HG02973 (cell line): ENCODE results near the gene STX8.
"Not testable (repeated sequence)": the region's sequence is repeated elsewhere in the genome, so short reads cannot be mapped to it uniquely, and the experiment has no call there.

Experiments
- ATAC-seq: cut with Tn5 transposase; IDR thresholded peaks from one replicate; pipeline ENCODE4 v1.9.1; 2021; ENCODE audit warnings: moderate library complexity; ENCODE audit not compliant: unreplicated experiment

STX8 gene

DNA sequence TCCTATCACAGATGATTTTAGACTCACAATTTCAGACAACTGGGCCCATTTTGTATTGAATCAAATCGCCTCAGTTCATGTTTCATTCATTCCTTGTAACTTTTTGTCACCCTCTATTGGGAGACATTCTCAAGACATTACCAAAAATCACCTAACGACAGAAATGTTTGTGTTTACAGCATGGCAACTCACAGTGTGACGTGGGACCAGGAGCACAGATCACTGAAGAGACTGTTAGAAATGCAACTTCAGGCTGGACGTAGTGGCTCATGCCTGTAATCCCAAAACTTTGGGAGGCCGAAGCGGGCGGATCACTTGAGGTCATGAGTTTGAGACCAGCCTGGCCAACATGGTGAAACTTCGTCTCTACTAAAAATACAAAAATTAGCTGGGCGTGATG lies 304.7 kb downstream of the STX8 start:
- ATAC-seq, result no peak

DNA sequence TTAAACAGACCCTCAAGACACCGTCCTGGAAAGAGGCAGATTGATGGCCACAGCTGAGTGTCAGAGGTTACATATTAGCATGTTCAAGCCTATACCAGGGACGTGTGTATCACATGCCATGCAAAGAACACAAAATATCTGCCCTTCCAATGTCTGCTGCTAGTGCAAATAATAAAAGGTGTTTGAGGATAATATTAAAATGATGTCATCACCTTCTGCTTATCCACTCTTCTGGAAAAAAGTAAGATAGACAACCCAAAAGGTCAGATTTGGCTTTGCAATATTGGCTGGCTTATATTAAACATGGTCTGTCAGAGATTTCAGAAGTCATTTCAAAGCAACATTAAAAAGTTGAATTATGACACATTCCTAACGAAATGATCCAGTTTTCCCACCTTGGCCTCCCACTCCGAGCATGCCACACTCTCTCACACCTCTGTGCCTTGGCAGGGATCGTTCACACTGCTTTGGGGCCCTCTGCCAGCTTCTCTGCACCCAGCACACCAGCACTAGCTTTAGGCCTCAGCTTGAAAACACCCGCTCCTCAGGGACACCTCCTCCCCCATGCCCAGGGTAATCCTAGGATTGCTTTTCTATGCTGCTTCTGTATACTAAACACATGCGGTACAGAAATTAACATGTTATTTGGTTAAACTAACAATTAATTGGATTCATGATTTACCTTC lies 306.1 kb downstream of the STX8 start:
- ATAC-seq, result no peak

DNA sequence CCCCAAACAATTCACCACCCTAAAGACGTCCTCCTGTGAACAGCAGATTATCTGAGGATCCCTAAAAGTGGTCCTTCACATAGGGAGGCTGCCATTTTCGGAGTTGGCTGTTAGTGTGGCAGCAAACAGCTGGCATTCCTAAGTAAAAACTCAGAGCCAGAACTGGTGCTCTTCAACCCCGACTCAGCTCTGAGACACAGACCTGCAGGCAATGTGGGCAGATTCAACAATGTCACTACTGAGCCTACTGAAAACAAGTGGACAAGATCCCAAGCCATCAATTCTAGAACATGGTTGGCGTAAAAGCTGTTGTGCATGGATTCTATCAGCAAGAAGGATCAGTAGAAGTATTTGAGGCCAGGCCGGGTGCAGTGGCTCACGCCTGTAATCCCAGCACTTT lies 307.1 kb downstream of the STX8 start:
- ATAC-seq, result no peak

DNA sequence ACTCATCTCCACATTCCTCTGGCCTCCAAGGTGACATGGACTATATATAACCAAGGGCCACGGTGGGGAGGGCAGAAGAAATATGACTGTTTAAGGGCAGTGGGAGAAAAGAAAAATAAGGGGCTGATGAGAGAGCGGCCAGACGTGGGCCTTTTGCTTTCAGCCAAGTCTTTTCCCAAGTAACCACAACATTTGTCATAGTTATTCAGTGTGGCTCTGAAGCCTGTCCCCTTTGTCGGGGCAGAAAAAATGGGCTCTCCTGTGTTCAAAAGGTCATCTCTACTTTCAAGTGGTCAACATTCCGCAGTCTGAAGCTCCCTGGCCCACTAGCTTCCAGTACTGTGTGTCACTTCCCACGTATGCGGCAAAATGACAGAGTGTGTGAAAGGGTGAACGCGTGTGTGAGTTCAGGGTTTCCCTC lies 308.9 kb downstream of the STX8 start:
- ATAC-seq, result no peak

DNA sequence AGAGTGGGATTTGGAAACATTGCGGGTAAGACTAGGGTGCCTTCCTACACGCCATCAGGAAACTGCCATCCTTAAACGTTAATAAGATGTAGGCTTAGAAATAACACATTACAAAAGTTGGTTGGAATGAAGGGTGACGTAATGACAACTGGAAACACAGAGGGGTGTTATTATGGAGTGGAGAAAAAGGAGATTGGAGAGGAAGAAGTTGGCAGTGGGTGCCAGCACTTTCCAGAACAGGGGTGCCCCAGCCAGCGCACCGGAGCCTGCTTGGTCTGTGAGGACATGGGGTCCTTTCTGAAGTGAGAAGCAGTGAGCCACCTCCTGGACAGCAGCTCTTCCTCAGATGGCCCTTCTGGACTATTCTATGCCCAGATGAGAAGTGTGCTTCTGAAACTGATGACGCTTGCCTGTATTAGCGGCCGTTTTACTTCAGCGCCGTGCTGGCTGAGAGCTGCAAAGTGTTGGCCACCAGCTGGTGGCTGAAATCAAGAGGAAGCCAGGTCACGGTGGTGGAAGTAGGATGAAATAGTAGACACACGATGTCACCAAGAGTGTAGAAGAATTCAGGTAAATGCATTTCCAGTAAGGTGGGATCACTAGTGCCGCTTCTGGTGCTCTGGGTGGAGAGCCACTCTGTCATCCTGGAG lies 309.5 kb downstream of the STX8 start:
- no peak for ATAC-seq

DNA sequence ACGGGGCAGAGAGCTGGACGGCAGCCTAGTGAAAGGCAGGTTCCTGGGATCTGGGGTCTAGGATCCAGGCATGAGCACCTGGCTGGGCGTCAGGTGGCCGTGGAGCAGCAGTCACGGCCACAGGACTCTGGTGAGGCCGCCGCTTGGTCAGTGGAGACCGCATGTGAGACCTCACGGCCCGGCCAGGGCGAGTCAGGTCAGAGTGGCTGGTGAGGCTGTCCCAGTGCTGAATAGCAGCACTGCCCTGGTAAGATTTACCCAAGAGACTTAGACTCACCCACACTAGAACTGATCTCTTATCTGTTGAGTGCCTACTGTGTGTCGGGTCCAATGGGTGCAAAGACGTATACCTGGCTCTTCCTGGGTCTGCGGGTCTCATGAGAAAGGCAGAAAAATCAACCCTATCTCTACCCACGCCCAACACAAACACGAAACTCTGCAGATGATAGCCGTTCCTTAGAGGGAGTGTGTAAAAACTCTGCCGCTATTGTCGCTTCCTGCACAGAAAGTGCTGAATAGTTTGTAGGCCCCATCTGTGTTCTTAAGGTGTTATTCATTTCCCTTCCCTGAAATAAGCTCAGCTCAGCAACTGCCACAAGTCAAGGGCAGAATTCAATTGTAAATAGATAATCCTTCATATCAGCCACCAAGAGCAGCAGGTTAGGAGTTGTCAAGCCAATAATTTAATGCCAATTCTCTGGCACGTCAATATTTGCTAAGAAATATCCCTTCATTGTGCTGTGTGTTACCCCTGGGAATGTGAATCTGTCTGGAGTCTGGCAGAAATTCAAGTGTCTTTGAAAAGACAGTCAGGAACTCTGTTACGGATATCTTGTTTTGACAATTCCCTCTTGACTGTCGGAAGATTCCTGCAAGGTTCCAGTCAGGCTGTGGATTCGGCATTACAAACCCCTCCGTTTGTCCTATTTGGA lies 314.3 kb downstream of the STX8 start:
- no peak for ATAC-seq

DNA sequence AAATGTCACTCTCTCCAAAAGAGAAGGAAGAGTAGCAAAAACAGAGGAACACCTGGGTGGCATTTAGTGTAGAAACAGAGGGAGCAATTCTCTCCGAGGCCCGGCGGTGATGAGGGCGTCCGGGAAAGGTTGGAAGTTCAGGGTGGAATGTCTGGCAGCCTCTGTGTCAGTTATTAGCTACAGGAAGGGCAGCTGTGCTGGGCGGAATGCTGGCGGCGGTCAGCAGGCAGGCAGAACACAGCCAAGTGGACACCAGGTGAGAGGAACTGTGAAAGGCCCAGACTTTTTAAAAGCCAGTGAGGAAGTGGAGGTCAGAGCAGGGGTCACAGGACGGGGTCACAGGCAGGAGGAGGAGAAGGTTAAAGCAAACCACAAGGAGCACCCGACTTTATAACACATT lies 316.2 kb downstream of the STX8 start:
- ATAC-seq, result no peak

DNA sequence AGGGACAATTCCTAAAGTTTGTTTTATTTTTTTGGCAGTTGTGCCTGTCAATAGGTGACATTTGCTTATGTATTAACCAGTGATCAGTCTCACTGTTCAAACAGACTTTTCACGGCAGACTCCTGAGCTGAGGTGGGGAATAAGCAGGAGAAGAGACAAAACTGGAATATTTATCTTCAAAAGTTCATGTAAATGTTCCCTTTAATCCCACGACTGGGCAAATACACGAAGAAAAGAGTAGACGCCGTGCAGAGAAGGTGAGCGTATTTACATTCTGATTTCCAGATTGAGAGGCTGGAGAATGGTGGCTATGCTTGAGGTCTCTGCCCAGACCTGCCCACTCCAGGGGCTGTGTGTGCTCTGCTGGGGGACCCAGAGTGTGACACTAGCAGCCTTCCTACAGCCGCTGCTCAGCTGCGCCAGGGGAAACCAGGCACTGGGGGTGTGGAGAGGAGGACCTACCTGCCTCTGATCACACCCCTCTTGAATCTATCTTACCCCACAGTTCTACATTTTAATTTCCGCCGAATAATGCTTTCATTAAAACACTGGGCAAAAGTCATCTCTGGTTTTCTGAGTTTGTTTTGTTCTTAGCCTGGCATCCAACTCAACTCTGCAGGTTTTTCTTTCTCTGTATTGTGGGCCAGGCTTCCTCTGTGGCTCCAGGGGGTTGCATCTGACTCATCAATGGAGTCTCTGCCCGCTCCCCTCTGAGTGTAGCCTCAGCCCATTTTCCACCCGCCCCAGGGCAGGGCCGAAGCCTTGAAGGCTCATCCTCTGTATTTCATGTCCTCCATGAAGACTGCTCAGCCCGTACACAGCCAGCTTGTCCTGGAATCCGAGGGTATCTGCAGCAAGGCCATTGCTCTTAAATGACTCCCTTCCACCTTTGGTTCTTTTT lies 317.3 kb downstream of the STX8 start:
- ATAC-seq, result no peak

DNA sequence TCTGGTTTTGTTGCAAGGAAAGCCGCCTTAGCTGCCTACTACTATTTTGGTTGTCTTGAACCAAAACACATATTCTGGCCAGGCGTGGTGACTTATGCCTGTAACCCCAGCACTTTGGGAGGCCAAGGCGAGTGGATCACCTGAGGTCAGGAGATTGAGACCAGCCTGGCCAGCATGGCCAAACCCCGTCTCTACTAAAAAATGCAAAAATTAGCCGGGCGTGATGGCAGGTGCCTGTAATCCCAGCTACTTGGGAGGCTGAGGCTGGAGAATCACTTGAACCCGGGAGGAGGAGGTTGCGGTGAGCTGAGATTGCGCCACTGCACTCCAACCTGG lies 318.0 kb downstream of the STX8 start:
- not testable (repeated sequence) for ATAC-seq

DNA sequence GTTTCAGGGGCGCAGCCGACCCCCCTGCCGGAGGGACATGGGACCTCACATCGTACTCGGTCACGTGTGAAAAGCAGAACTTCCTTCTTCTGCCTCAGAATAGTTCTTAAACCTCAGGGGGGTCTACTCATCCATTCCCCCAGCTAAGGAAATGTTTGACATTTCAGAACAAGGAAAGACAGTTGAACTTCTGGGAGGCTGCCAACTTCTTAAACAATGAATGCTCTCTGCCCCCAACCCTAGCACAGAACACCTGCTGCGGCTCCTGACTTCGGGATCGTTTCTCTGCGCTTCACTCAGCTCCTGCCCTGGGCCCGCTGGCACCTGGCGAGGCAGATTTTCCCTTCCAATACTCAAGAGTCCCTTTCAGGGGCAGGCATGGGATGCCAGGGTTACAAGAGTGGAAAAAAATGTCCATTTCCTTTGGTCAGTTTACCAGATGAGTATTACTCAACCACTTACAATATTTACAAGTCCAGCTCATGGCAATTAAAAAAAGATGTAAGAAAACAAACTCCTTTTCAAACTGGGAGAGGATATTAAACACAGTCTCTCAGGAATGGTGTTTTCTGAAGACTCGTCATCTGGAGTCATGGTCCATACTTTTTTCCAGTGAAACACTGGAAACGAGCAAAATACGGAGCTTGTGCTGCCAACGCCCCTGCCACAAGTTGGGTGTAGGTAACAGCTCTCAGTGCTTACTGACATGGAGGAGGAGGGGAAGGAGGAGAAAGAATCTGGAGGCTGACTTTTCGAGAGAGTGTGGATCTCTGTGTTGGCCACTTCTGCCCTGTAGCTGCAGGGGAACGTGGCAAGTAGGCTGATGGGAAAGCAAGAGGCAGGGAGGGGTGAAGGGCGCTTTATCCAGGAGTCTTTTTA lies 318.6 kb downstream of the STX8 start:
- no peak for ATAC-seq

DNA sequence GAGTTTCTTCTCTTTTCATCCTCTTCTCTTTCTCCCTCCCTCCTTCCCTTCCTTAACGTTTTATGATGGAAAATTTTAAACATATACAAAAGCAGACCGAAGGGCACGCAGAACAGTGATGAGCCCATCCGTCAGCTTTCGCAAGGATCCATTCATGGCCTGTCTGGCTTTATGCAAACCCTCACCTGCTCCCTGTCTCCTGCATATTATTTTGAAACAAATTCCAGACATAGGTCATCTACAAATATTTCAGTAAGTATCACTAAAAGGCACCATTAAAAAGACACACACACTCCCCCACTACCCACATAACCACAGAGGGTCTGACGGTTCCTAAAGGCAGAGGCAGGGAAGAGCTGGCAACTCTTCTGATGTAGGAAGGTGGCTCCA lies 319.3 kb downstream of the STX8 start:
- ATAC-seq, result no peak

DNA sequence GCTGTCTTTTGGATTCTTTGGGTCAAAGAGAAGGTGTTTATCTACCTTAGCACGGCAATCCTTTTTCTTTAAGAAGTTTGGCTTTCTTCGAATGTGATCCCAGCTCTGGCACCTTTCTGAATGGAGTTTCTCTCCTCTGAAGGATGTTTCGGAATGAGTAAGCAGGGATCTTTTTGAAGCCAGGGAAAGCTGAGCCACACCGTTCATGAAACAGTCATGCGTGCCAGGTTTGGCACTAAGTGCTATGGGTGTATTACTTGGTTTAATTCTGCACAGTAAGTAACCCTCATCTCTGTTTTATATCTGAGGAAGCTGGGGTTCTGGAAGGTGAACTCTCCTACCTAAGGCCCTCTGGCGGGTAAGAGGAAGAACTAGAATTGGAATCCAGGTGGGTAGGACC lies 319.8 kb downstream of the STX8 start:
- no peak for ATAC-seq

DNA sequence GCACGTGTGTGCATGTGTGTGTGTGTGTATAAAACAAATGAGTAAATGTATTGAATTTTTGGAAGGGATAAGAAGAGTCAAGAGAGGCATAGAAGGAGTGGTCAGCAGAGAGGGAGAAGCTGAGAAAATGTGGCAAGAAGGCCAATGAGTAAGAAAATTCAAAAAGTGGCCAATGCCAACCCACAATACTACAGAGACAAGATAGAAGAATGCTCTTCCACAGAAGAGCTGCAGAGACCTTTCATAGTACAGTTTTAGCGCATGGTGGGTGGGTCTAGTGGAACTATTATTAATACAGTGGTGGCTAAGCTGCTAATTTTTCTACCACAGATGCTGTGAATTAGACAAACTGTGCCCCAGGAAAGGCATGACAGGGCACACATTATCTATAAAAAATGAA lies 320.8 kb downstream of the STX8 start:
- ATAC-seq, result no peak

DNA sequence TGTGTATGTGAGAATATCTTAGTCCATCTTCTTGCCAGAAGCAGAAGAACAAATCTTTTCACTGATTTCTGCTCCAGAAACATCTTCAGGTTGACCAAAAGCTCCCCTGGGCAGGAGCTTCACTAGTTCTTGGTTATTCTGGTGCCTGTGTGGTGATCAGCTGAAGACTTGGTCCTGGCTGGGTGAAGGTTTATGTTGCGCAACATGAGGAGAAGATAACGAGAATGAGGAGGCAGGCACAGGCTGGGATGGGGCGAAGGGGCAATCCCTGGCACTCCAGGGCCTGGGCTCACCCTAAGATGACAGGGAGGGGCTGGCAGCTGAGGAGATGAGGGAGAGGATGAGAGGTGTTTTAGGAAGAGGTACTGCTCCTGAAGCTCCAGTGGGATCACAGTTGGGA lies 322.3 kb downstream of the STX8 start:
- ATAC-seq, result no peak

DNA sequence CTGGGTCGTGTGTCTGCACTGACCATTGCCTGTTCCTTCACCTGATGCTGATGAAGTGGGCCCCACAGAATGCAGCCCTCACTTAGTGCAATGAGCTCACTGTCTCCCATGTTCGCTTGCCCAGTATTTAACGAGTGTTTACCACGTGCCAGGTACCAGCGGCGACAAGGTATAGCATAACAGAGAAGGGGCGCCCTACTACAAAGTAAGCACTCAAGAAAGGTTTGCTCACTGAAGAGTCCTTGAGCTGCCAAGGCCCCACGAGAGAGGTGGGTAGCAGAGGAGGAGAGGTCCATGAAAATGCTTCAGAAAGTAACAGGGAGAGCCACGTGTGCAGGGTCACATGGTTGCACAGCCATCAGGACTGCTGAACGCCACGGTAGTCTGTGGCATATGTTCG lies 324.3 kb downstream of the STX8 start:
- no peak for ATAC-seq

DNA sequence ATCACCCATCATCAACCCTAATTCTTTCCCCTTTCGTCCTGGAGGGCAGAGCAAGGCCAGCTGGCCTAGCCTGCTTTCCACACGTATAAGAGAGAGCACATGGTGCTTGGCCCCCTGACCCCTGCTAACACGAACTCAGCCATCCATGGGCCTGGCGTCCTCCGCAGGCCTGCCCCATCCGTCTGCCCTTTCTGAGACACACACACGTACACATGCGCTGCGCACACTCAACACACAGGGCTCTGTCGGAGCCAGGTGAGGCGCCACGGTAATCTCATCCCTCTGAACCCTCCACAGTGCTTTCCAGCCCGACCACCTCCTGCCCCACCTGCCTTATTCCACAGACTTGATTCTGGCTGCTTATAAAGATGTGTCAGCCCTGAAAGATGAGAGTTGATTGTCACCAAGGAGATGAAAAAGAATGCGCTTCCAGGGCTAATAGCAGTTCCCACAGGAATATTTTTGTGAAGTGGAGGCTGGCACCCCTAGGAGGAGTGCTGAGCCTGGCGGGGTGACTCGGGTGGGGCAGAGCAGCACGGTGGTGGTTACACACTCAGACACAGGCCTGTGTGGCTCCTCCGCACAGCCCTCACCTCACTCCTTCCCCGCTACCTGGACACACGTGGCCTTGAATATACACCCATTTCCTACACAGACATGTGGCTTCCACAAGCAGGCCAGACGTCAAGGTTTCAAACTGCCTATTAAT lies 326.2 kb downstream of the STX8 start:
- ATAC-seq, result no peak

DNA sequence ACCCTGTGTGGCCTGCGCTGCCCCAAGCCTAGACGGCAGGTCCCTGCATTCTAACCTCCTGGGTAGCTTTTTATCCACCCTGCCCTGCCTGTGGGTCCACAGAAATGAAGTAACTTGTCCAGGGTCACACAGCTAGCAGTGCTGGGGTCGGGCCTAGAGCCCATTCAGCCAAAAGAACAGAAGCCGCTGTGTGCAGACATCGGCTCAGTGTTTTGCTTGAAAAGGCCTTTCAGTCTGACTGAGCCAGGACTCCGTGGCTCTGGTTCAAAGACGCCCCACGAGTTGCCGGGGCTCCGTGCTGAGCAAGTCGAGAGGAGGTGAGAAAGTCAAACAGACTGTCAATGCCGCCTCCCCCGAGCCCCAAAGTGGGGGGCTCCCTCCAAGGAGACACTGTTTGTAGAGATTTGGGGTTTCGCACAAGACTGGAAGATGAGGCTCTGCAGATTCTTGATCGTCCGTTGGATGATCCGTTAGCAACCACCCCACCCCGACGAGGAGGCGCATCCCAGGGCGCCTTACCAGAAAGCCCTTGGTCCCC lies 328.1 kb downstream of the STX8 start:
- no peak for ATAC-seq

DNA sequence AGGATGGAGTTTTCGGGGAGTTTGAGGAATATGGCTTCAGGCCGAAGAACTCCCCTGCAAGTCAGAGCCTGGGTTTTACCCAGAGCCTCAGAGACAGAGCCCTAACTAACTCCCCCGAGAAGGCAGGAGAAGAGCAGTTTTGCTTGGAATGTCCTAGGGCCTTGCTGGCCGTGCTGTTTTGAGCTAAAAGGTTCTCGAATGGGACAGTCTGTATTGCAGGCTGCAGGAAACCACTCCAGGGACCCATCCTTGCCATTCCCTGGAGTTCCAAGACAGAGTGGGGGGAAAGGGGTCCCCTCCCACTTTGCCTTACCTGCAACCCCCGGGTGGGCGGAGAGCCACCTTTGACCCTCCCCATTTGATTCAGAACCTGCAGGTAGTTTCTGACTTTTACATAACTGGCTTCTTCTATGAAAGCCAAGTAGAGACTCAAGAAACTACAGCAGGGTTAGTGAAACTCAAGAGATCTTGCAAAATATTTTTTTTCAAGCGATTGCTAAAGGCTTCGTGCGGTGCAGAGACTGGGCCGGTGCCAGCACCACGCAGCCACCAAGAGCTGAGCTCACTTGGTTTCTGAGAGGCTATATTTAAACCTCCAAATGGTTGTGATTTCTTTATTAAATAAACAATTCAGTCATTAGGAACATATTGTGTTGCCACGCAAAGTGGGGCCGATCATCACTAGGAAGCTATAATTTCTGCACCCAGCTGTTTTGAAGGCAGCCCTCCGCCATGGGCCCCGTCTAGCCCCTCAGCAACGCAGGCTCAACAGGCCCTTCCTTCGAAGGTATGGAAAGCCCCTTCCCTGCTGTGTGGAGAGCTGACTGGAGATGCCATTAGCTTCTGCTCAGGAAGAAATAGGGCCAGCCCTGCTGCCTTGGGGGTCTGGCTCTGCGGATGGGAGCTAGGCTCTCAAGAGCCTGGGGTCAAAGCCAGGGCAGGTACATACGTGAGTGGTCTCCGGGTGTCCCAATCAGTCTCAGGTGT lies 331.3 kb downstream of the STX8 start:
- ATAC-seq, result no peak
